Activated CD4-positive, alpha-beta memory T cell treated with anti-CD3 and anti-CD28 coated beads for 36 hours (primary cell): ENCODE results near the gene SEC62. TPM values are rescaled to one million over a fixed set of nuclear protein-coding genes. Genes with fewer than 3 reads are reported as not detected.
"Not testable (repeated sequence)": the region's sequence is repeated elsewhere in the genome, so short reads cannot be mapped to it uniquely, and the experiment has no call there.

Experiments used
- CTCF ChIA-PET: fragments of 350-600 bp; sonication (Branson Sonifier 250); formaldehyde crosslinking; loops from one replicate; lab custom pipeline; 2021; ENCODE audit warnings: antibody characterized with exemption, inconsistent platforms; lab: Charles Lee
- POLR2A ChIA-PET: fragments of 350-600 bp; sonication (Branson Sonifier 250); formaldehyde crosslinking; loops from one replicate; lab custom pipeline; 2021; ENCODE audit warnings: antibody characterized with exemption; lab: Charles Lee
- DNase-seq: peaks from one replicate; pipeline ENCODE4 v3.0.0-alpha.2; 2020
- H3K27ac Mint-ChIP-seq: one replicate; pipeline ENCODE4 v1.8.0; 2021; ENCODE audit warnings: mixed read lengths
- H3K27me3 Mint-ChIP-seq: one replicate; pipeline ENCODE4 v1.8.0; 2021; ENCODE audit warnings: mixed read lengths
- H3K36me3 Mint-ChIP-seq: one replicate; pipeline ENCODE4 v1.8.0; 2021; ENCODE audit warnings: mixed read lengths
- H3K4me1 Mint-ChIP-seq: one replicate; pipeline ENCODE4 v1.8.0; 2021; ENCODE audit warnings: low read depth, mixed read lengths
- H3K4me3 Mint-ChIP-seq: one replicate; pipeline ENCODE4 v1.8.0; 2021; ENCODE audit warnings: mild to moderate bottlenecking, mixed read lengths
- H3K9me3 Mint-ChIP-seq: one replicate; pipeline ENCODE4 v1.8.0; 2021; ENCODE audit warnings: mixed read lengths
- intact Hi-C: fragments of 100-400 bp; cut with micrococcal nuclease; formaldehyde crosslinking; loops from one replicate; pipeline ENCODE4 v1.15.1; 2023
- total RNA-seq, 2 experiments: library from RNA; stranded (reverse); gene quantifications; one replicate each; pipeline ENCODE4 v1.2.3, GENCODE V29; 2021

The SEC62 gene
- total RNA-seq, 2 experiments from 2014 or later, result 59.7 to 60.7 TPM

GRCh38 chr3:170000051-170000450 is 33.4 kb downstream of the SEC62 start:
- H3K36me3 Mint-ChIP-seq, result peaks cover 10% of the 10 kb centered on the region
- H3K4me3 Mint-ChIP-seq, result no peak overlapping the region
- intact Hi-C loops, result no loop called here
- CTCF ChIA-PET, result interaction anchor here (0.6 to 1.0 kb wide), 2 partner anchors 22 to 35 kb away, joined by 3 read pairs; no protein-coding TSS in a partner anchor
- no peaks in the 10 kb centered on the region for H3K27me3 Mint-ChIP-seq
- H3K27ac Mint-ChIP-seq, result no peak overlapping the region
- peaks cover 3% of the 10 kb centered on the region for H3K9me3 Mint-ChIP-seq
- H3K4me1 Mint-ChIP-seq, result peaks cover 42% of the 10 kb centered on the region
- no peak for DNase-seq
- POLR2A ChIA-PET, result no interaction called here

GRCh38 chr3:170002231-170002630 is 35.6 kb downstream of the SEC62 start:
- POLR2A ChIA-PET, result no interaction called here
- CTCF ChIA-PET, result no interaction called here
- peaks cover 2% of the 10 kb centered on the region for H3K36me3 Mint-ChIP-seq
- intact Hi-C loops, result no loop called here
- DNase-seq, result no peak
- H3K4me3 Mint-ChIP-seq, result no peak overlapping the region
- H3K27ac Mint-ChIP-seq, result no peak overlapping the region
- peaks cover 55% of the 10 kb centered on the region for H3K4me1 Mint-ChIP-seq
- no peaks in the 10 kb centered on the region for H3K27me3 Mint-ChIP-seq
- H3K9me3 Mint-ChIP-seq, result peaks cover 3% of the 10 kb centered on the region

- peaks cover 3% of the 10 kb centered on the region for H3K9me3 Mint-ChIP-seq
- DNase-seq, result no peak
- H3K4me3 Mint-ChIP-seq, result no peak overlapping the region
- POLR2A ChIA-PET, result no interaction called here
- peaks cover 57% of the 10 kb centered on the region for H3K4me1 Mint-ChIP-seq
- H3K36me3 Mint-ChIP-seq, result peaks cover 2% of the 10 kb centered on the region
- H3K27me3 Mint-ChIP-seq, result no peaks in the 10 kb centered on the region
- CTCF ChIA-PET, result no interaction called here
- intact Hi-C loops, result no loop called here
- no peak overlapping the region for H3K27ac Mint-ChIP-seq
These were observed 36.3 kb downstream of the SEC62 start for GRCh38 chr3:170002879-170003278.

- ChIA-PET POLR2A (no interaction called here), CTCF (no interaction called here)
- peaks cover 51% of the 10 kb centered on the region for H3K4me1 Mint-ChIP-seq
- no peak for DNase-seq
- H3K36me3 Mint-ChIP-seq, result peaks cover 2% of the 10 kb centered on the region
- intact Hi-C loops, result no loop called here
- no peaks in the 10 kb centered on the region for H3K27me3 Mint-ChIP-seq
- no peak overlapping the region for H3K27ac Mint-ChIP-seq
- H3K9me3 Mint-ChIP-seq, result peaks cover 3% of the 10 kb centered on the region
- H3K4me3 Mint-ChIP-seq, result no peak overlapping the region
These were observed 37.3 kb downstream of the SEC62 start for GRCh38 chr3:170003881-170004356.

GRCh38 chr3:170007031-170007663 is 40.5 kb downstream of the SEC62 start:
- Mint-ChIP-seq H3K9me3 (no peaks in the 10 kb centered on the region), H3K4me1 (peaks cover 36% of the 10 kb centered on the region), H3K36me3 (no peaks in the 10 kb centered on the region), H3K27me3 (peaks cover 2% of the 10 kb centered on the region), H3K4me3 (peak overlapping the region; percentile 16), H3K27ac (peak overlapping the region; percentile 44)
- DNase-seq, result peak; percentile 67
- CTCF ChIA-PET, result interaction anchor here (1.0 kb wide), 1 partner anchor 30 kb away, joined by 4 read pairs; the partner anchor contains the start of gene GPR160
- POLR2A ChIA-PET, result no interaction called here
- intact Hi-C loops, result loop anchor here (1.0 to 2.0 kb wide), 2 partner anchors 8 to 242 kb away; partner anchors contain the start of gene TERC

GRCh38 chr3:170010498-170010897 is 43.9 kb downstream of the SEC62 start:
- Mint-ChIP-seq H3K27me3 (peaks cover 2% of the 10 kb centered on the region), H3K27ac (no peak overlapping the region), H3K4me3 (no peak overlapping the region), H3K4me1 (peaks cover 15% of the 10 kb centered on the region), H3K9me3 (no peaks in the 10 kb centered on the region), H3K36me3 (no peaks in the 10 kb centered on the region)
- ChIA-PET POLR2A (no interaction called here), CTCF (no interaction called here)
- no peak for DNase-seq
- intact Hi-C loops, result no loop called here

GRCh38 chr3:170012683-170013400 is 46.2 kb downstream of the SEC62 start:
- ChIA-PET POLR2A (no interaction called here), CTCF (interaction anchor here (0.6 to 0.7 kb wide), 2 partner anchors 8 to 379 kb away, joined by 3 to 4 read pairs; no protein-coding TSS in a partner anchor)
- Mint-ChIP-seq H3K9me3 (no peaks in the 10 kb centered on the region), H3K36me3 (no peaks in the 10 kb centered on the region), H3K27me3 (peaks cover 7% of the 10 kb centered on the region), H3K27ac (no peak overlapping the region), H3K4me3 (no peak overlapping the region), H3K4me1 (peaks cover 8% of the 10 kb centered on the region)
- DNase-seq, result no peak
- intact Hi-C loops, result no loop called here

GRCh38 chr3:170016057-170016456 is 49.5 kb downstream of the SEC62 start:
- Mint-ChIP-seq H3K4me3 (no peak overlapping the region), H3K36me3 (no peaks in the 10 kb centered on the region), H3K4me1 (peaks cover 17% of the 10 kb centered on the region), H3K9me3 (no peaks in the 10 kb centered on the region), H3K27ac (no peak overlapping the region), H3K27me3 (peaks cover 5% of the 10 kb centered on the region)
- ChIA-PET CTCF (no interaction called here), POLR2A (no interaction called here)
- intact Hi-C loops, result no loop called here
- no peak for DNase-seq

- POLR2A ChIA-PET, H3K9me3 Mint-ChIP-seq, H3K36me3 Mint-ChIP-seq, H3K27me3 Mint-ChIP-seq, H3K4me3 Mint-ChIP-seq, intact Hi-C loops, CTCF ChIA-PET, DNase-seq, H3K27ac Mint-ChIP-seq: not testable (repeated sequence)
- peaks cover 17% of the 10 kb centered on the region for H3K4me1 Mint-ChIP-seq
These were observed 52.7 kb downstream of the SEC62 start for GRCh38 chr3:170019306-170019705.

GRCh38 chr3:170021083-170021482 is 54.5 kb downstream of the SEC62 start:
- H3K4me3 Mint-ChIP-seq, result no peak overlapping the region
- ChIA-PET POLR2A (no interaction called here), CTCF (interaction anchor here (0.8 to 1.3 kb wide), 5 partner anchors 9 to 55 kb away, joined by 3 to 5 read pairs (median 3); partner anchors contain the start of gene GPR160)
- no peak for DNase-seq
- no peaks in the 10 kb centered on the region for H3K9me3 Mint-ChIP-seq
- H3K4me1 Mint-ChIP-seq, result peaks cover 17% of the 10 kb centered on the region
- peaks cover 5% of the 10 kb centered on the region for H3K27me3 Mint-ChIP-seq
- intact Hi-C loops, result no loop called here
- H3K36me3 Mint-ChIP-seq, result no peaks in the 10 kb centered on the region
- H3K27ac Mint-ChIP-seq, result no peak overlapping the region

- Mint-ChIP-seq H3K27ac (no peak overlapping the region), H3K36me3 (peaks cover 2% of the 10 kb centered on the region), H3K4me3 (no peak overlapping the region), H3K4me1 (peaks cover 16% of the 10 kb centered on the region), H3K27me3 (no peaks in the 10 kb centered on the region), H3K9me3 (no peaks in the 10 kb centered on the region)
- CTCF ChIA-PET, result interaction anchor here (1.2 kb wide), 2 partner anchors 22 to 56 kb away, joined by 3 read pairs; no protein-coding TSS in a partner anchor
- DNase-seq, result no peak
- intact Hi-C loops, result no loop called here
- POLR2A ChIA-PET, result no interaction called here
These were observed 55.7 kb downstream of the SEC62 start for GRCh38 chr3:170022336-170022735.

- ChIA-PET POLR2A (no interaction called here), CTCF (no interaction called here)
- Mint-ChIP-seq H3K36me3 (peaks cover 4% of the 10 kb centered on the region), H3K4me3 (no peak overlapping the region), H3K27me3 (no peaks in the 10 kb centered on the region), H3K9me3 (no peaks in the 10 kb centered on the region), H3K4me1 (peaks cover 22% of the 10 kb centered on the region), H3K27ac (no peak overlapping the region)
- no peak for DNase-seq
- intact Hi-C loops, result no loop called here
These were observed 56.6 kb downstream of the SEC62 start for GRCh38 chr3:170023165-170023564.
